IPS DF 4.7 (cell line): ENCODE results near the gene DUSP14.
"Not testable (repeated sequence)": the region's sequence is repeated elsewhere in the genome, so short reads cannot be mapped to it uniquely, and the experiment has no call there.

Experiments used
- DNase-seq: peaks from one replicate; pipeline ENCODE4 v3.0.0-alpha.2; 2013; ENCODE audit warnings: low spot score; ENCODE audit errors: extremely low read depth

DUSP14 gene, protein sequence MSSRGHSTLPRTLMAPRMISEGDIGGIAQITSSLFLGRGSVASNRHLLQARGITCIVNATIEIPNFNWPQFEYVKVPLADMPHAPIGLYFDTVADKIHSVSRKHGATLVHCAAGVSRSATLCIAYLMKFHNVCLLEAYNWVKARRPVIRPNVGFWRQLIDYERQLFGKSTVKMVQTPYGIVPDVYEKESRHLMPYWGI

GRCh38 chr17:37489197-37490001 is at the start of gene DUSP14:
DUSP14 (plus strand) TSS chr17:37489891; CDS start chr17:37512273, 22,382 bp downstream.
- no peak for DNase-seq

DNA sequence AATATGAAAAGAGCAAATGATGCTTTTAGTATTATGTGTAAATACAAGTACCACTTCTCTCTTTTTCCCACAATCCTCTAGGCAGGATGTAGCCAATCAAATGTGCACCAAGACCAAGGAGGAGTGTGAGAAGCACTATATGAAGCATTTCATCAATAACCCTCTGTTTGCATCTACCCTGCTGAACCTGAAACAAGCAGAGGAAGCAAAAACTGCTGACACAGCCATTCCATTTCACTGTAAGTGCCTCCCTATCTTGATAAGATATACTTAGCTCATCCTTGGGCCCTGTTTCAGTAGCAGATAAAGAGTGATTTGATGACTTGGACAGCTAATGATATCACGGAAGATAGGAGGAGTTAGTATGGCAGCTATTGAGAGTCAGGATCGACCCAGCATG is 49.3 kb upstream of the DUSP14 start:
- no peak for DNase-seq

DNA sequence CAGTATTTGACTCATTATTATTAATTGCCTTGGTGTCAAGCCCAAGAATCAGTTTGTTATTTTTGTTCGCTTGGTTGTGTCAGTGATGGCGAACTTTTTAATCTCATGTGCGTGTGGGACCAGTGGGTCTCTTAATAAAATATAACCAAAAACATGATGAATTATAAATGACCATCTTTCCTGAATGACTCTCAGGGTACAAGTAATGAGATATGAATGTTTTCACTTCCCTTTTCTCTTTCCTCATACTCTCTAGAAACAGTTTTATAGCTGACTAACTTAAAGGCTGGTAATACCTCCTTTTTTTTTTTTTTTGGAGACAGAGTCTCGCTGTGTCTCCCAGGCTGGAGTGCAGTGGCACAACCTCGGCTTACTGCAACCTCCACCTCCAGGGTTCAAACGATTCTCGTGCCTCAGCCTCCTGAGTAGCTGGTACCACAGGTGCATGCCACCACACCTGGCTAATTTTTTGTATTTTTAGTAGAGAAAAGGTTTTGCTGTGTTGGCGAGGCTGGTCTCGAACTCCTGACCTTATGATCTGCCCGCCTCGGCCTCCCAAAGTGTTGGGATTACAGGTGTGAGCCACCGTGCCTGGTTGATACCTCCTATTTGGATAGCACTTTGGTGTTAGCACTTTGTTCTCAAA is 48.2 kb upstream of the DUSP14 start:
- not testable (repeated sequence) for DNase-seq

GRCh38 chr17:37446027-37446426 is 43.7 kb upstream of the DUSP14 start:
- no peak for DNase-seq

GRCh38 chr17:37447641-37448040 is 42.0 kb upstream of the DUSP14 start:
- no peak for DNase-seq

DNA sequence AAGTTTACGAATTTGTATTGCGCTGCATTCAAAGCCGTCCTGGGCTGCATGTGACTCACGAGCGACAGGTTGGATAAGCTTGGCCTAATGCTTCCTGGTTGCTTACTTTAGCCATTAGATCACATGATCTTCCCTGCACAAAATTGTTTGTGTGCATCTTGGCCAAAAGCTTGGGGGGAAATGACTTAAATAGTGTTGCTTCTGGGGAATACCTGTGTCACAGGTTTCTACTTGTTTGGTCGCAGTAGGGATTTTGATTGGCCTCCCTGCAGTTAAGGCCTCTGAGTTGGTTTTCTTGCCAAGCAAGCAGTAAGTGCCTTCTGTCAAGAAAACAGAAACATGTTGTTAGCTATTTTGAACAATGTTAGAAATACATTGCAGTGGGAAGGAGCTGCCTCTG is 39.6 kb upstream of the DUSP14 start:
- DNase-seq = no peak

GRCh38 chr17:37457801-37458200 is 31.9 kb upstream of the DUSP14 start:
- DNase-seq = not testable (repeated sequence)

GRCh38 chr17:37458805-37459204 is 30.9 kb upstream of the DUSP14 start:
- no peak for DNase-seq

GRCh38 chr17:37461668-37462067 is 28.0 kb upstream of the DUSP14 start:
- DNase-seq = no peak

GRCh38 chr17:37462492-37462891 is 27.2 kb upstream of the DUSP14 start:
- no peak for DNase-seq

DNA sequence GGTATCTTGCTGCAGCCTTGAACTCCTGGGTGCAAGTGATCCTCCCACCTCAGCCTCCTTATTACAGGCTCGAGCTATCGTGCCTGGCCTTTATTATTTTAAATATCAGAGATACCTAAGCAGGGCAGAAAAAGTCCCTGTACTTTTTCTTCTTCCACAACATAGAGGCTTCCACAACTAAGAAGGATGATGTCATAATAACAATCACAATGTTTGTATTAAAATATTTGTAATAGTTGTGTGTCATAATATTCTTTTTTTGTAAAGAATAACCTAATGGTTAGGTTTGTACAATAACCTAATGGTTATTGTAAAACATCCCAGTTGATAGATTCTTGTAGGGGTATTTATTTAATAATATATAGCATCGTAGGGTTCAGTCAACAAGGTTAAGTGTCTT is 26.7 kb upstream of the DUSP14 start:
- no peak for DNase-seq

DNA sequence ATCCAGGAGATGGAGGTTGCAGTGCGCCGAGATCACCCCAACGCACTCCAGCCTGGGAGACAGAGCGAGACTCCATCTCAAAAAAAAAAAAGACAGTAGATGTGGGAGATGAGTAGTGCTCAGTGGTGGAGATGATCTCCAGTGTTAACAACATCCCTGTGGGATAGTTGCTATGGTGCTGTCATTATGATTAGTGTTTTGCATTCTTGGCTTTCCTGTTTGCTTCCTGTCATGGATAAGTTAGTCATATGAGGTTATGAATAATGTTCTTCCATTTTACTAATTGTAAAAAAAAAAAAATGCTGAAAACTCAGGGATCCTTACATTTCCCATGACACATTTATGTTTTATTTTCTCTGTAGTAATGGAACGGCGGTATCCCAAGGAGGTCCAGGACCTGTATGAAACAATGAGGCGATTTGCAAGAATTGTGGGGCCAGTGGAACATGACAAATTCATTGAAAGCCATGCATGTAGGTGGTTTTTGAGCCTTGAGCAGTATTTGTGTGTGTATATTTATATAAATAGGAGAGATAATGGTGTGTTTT is 24.5 kb upstream of the DUSP14 start:
- DNase-seq = no peak

- DNase-seq = no peak
Measured at GRCh38 chr17:37466471-37466870, 23.2 kb upstream of the DUSP14 start.

DNA sequence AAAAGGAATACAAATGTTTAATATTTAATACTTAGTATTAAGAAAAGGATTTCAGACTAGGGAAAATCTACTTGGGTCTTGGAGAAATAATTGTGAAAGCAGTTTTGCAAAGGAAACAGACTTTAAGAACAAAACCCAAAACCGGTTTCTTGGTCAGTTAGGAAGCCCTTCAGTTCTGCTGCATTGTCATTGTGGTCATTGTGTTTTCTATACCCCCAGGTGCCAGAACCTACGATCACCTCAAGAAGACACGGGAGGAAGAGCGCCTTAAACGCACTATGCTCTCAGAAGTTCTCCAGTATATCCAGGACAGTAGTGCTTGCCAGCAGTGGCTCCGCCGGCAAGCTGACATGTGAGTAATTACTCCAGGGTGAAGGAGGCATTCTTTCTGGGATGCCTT is 19.5 kb upstream of the DUSP14 start:
- no peak for DNase-seq

- DNase-seq = no peak
Measured at GRCh38 chr17:37475731-37476420, 13.8 kb upstream of the DUSP14 start.

- DNase-seq = no peak
Measured at GRCh38 chr17:37476431-37477120, 13.1 kb upstream of the DUSP14 start.

DNA sequence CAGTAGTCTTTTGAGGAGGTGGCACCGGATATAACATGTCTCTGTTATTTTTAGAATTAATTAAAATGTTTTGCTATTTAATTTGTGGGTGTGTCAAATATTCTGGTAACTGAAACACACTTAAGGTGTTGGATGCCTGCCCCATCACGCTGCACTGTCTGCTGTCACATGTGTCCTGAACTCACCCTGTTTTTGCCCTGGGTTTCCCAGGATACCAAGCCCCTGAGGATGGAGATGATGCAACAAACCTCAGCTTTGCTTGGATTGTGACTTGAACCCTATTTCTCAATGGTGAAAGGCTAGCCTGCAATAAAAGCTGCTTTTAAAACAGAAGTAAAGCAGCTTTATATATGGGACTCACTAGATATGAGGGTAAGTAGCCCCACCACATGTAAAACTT is 11.5 kb upstream of the DUSP14 start:
- DNase-seq = no peak

DNA sequence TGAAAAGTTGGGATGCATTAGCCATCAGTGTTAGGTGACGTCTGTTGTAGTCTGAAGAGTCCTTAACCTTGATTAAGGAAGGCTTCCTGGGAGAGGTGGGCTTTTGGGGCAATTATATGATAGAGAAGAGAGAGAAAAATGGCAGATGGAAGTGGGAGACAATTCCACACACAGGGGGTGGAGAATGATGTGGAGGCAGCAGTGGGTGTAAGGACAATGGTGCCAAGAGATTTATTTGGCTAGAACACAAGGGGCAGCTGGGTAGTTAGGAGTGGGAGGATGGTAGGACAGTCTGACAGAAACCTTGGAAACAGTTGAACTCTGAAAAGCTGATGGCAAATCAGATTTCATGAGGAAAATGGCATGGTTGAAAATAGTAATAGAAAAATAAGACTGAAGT is 10.7 kb upstream of the DUSP14 start:
- DNase-seq = no peak

DNA sequence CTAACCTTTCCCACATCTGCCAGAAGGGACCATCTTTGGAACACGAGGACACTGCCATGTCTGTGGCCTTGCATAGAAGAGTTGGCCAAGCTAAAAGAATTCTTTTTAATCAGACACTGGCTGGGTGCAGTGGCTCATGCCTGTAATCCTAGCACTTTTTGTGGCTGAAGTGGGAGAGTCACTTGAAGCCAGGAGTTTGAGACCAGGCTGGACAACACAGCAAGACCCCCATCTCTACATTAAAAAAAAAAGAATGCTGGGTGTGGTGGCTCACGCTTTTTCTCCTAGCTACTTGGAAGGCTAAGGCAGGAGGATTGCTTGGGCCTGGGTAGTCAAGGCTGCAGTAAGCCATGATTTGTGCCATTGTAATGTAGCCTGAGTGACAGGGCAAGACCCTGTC is 9.3 kb upstream of the DUSP14 start:
- DNase-seq = no peak

DNA sequence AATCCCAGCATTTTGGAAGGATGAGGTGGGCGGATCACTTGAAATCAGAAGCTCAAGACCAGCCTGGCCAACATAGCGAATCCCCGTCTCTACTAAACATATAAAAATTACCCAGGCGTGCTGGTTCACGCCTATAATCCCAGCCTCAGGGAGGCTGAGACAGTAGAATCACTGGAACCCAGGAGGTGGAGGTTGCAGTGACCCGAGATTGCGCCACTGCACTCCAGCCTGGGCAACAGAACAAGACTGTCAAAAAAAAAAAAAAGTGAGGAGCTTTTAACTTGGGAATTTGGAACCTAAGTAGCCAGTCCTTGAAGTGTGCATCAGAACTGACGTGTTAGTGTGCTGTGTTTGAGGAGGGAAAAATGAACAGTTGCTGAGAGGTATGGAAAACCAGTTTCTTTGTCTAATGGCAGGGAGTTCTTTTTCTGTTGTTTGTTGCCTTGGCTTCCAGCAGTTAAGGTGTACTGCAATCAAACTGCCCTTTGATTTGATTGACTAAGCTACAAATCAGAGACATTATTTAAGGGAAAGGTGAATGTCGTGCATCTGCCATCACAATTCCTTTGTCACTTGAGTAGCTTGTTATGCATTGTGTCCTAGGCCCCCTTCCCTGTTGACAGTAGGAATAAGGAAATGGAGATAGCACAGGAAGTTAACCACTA is 8.6 kb upstream of the DUSP14 start:
- no peak for DNase-seq
